Measurements from ENCODE around the gene BATF3. TPM values are rescaled to one million over a fixed set of nuclear protein-coding genes. Genes with fewer than 3 reads are reported as not detected.

Gene BATF3
- total and polyA plus RNA-seq, 8 donors = 0.20 to 3.1 (median 0.95) TPM; not detected in 1

DNA sequence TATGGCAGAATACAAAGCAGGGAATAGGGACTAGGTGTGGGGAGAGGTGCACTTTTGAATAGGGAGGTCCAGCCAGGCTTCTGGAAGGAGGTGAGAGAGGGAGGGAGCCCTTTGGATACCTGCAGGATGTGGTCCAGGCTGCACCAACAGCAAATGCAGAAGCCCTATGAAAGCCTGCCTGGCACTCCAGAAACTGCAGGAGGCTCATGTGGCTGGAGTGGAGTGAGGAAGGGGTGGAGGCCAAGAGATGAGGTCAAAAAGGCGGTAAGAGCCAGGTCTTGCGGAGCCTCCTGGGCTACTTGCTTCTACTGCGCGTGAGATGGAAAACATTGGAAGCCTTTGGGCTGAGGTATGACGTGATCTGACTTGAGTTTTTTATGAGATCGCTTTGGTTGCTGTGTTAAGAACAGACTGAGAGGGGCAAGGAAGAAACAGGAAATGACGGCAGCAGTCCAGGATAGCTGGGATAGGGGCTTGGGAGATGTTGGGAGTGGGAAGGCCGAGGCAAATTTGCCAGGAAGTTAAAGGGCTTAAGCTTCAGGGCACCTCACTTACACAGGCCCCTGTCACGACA, 4.4 kb upstream of the BATF3 start:
- no peaks in the 10 kb centered on the region for H3K27me3 ChIP-seq
- WGBS, 2 donors = 69 to 82% methylated on average over 9 of the region's 9 CpGs
- DNase-seq = no peak
- no peaks in the 10 kb centered on the region for H3K9me3 ChIP-seq
- no peak overlapping the region for H3K27ac ChIP-seq
- no peak for FAIRE-seq
- no peak overlapping the region for H3K4me3 ChIP-seq
- no peak for ATAC-seq
- no peaks in the 10 kb centered on the region for H3K36me3 ChIP-seq
- TF ChIP-seq, protein P1, sequence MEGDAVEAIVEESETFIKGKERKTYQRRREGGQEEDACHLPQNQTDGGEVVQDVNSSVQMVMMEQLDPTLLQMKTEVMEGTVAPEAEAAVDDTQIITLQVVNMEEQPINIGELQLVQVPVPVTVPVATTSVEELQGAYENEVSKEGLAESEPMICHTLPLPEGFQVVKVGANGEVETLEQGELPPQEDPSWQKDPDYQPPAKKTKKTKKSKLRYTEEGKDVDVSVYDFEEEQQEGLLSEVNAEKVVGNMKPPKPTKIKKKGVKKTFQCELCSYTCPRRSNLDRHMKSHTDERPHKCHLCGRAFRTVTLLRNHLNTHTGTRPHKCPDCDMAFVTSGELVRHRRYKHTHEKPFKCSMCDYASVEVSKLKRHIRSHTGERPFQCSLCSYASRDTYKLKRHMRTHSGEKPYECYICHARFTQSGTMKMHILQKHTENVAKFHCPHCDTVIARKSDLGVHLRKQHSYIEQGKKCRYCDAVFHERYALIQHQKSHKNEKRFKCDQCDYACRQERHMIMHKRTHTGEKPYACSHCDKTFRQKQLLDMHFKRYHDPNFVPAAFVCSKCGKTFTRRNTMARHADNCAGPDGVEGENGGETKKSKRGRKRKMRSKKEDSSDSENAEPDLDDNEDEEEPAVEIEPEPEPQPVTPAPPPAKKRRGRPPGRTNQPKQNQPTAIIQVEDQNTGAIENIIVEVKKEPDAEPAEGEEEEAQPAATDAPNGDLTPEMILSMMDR (IDR thresholded peaks at IDR 0.05) = no peak
- intact Hi-C loops (cut with DNase I) = no loop called here
- H3K4me1 ChIP-seq = peaks cover 6 to 13% (median 7%) of the 10 kb centered on the region in 3 donors

DNA sequence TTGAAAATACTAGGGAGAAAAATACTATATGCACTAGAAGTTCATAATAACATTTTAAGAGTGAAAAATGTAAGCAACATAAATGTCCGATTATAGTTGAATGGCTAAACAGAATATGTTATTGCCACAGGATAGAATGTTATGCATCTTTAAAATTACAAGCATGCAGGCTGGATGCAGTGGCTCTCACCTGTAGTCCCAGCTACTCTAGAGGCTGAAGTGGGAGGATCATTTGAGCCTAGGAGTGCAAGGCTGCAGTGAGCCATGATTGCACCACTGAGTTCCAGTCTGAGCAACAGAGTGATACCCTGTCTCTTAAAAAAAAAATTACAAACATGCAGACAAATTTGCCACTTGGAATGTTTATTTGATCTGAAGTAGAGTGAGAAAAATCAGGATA, 3.0 kb upstream of the BATF3 start:
- H3K27ac ChIP-seq = no peak overlapping the region
- FAIRE-seq (no peak), DNase-seq (no peak), ATAC-seq (no peak)
- WGBS, 2 donors = 33 to 41% methylated on average over 1 of the region's 1 CpG
- intact Hi-C loops (cut with DNase I) = no loop called here
- H3K4me1 ChIP-seq = peaks cover 11 to 20% (median 14%) of the 10 kb centered on the region in 3 donors
- H3K4me3 ChIP-seq = no peak overlapping the region
- no peaks in the 10 kb centered on the region for H3K36me3 ChIP-seq
- TF ChIP-seq, protein P1 (IDR thresholded peaks at IDR 0.05) = no peak
- no peaks in the 10 kb centered on the region for H3K9me3 ChIP-seq
- H3K27me3 ChIP-seq = peaks cover 0 to 5% (median 0%) of the 10 kb centered on the region in 4 donors

DNA sequence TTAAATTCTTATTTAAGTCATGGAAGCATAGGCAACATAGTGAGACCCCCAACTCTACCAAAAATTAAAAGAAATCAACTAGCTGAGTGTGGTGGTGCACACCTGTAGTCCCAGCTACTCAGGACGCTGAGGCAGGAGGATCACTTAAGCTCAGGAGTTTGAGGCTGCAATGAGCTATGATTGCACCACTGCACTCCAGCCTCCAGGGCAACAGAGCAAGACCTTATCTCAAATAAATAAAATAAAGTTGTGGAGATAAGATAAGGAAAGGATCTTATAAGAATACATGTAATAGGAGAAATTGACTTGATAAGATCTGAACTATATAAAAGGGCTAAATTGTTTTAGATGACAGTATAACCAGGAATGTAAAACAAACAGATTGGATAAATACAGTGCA, 2.3 kb upstream of the BATF3 start:
- FAIRE-seq (no peak), ATAC-seq (no peak), DNase-seq (no peak)
- no peak overlapping the region for H3K4me3 ChIP-seq
- H3K9me3 ChIP-seq = no peaks in the 10 kb centered on the region
- 38 to 42% methylated on average over 1 of the region's 1 CpG for WGBS, 2 donors
- intact Hi-C loops (cut with DNase I) = no loop called here
- H3K36me3 ChIP-seq = no peaks in the 10 kb centered on the region
- no peak overlapping the region for H3K27ac ChIP-seq
- peaks cover 11 to 20% (median 14%) of the 10 kb centered on the region in 3 donors for H3K4me1 ChIP-seq
- H3K27me3 ChIP-seq = peaks cover 0 to 13% (median 0%) of the 10 kb centered on the region in 4 donors
- TF ChIP-seq, protein P1 (IDR thresholded peaks at IDR 0.05) = no peak

DNA sequence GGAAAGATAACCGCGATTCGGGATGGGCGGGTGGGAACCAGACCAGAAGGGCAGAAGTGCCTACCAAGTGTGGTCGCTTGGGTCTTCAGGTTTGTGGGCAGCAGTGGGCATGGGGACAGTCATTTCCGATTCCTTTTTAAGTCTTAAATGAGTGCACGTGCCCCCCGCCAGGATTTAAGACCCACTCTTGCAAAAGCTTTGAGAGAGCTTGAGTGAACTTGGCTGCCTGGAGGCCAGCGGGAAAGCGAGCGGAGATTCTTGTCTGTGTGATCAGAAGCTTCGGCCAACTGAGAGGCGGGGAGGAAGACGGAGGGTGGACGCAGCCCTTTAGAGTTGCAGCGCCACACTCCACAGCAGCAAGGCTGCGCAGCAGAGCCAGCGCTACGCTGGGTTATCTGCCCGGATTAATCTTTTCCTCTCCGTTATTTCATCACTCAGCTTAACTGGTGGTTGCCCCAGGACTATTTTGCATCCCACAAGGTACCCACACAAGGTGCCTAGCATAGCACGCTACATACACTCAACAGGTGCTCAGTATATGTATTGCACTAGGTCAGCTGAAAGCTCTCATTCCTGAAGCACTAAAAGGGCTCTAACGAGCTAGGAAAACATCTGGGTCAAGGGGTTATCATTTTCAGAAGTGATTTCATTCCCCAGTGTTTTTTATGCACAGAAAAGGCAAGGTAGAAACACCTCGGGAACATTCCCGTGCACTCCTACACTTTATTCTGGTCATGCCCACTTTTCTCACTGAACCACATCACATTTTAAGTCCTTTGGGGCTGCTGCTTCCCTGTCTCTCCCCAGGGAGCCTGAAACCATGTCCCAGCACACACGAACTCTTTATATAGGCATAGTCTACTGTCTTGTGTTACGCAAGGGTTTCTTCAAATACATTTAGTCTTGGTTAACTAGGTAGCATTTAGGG, 1.5 kb upstream of the BATF3 start:
- WGBS, 2 donors = 7% methylated on average over 27 of the region's 27 CpGs
- H3K27ac ChIP-seq = no peak overlapping the region
- DNase-seq (peak in 5 of 6 donors; percentile 7 to 62 (median 25)), FAIRE-seq (no peak), ATAC-seq (peak in 3 of 4 donors; percentile 63 to 73 (median 71))
- H3K4me3 ChIP-seq = peak overlapping the region in 2 of 4 donors; percentile 45 to 64
- H3K27me3 ChIP-seq = peaks cover 0 to 16% (median 0%) of the 10 kb centered on the region in 4 donors
- H3K4me1 ChIP-seq = peaks cover 11 to 20% (median 14%) of the 10 kb centered on the region in 3 donors
- intact Hi-C loops (cut with DNase I) = no loop called here
- no peaks in the 10 kb centered on the region for H3K36me3 ChIP-seq
- no peaks in the 10 kb centered on the region for H3K9me3 ChIP-seq
- TF ChIP-seq, protein P1 (IDR thresholded peaks at IDR 0.05) = no peak

All from pancreas (tissue), 10 donors.